K562 (cell line): ENCODE results near the gene HACL1. TPM values are rescaled to one million over a fixed set of nuclear protein-coding genes. Genes with fewer than 3 reads are reported as not detected.

Source experiments
- BCL6 ChIP-seq: fragments of 250-450 bp; sonication (Bioruptor Pico); IDR thresholded peaks from 2 replicates; pipeline ENCODE4 v1.4.0; 2020
- EGR1 ChIP-seq: fragments of 450-650 bp; conservative IDR thresholded peaks from 2 replicates; pipeline ENCODE4 v1.6.1; 2017; ENCODE audit warnings: mild to moderate bottlenecking
- GATAD2B ChIP-seq: fragments of 450-650 bp; IDR thresholded peaks from 2 replicates; pipeline ENCODE4 v1.6.1; 2017; ENCODE audit warnings: mild to moderate bottlenecking, borderline replicate concordance
- GTF2B ChIP-seq: IDR thresholded peaks from 2 replicates; pipeline ENCODE4 v1.6.1; 2011; ENCODE audit not compliant: insufficient read length; ENCODE audit errors: extremely low read depth
- HMGXB4 ChIP-seq: sonication (generic); formaldehyde crosslinking; IDR thresholded peaks from 2 replicates; pipeline ENCODE4 v1.8.1; 2023; ENCODE audit warnings: mild to moderate bottlenecking, missing genetic modification reagents
- MTF1 ChIP-seq: fragments of 250-450 bp; sonication (Bioruptor Pico); IDR thresholded peaks from 2 replicates; pipeline ENCODE4 v1.9.0; 2021; ENCODE audit warnings: moderate library complexity, mild to moderate bottlenecking, inconsistent platforms, borderline replicate concordance
- NCOR1 ChIP-seq: fragments of 450-650 bp; IDR thresholded peaks from 2 replicates; pipeline ENCODE4 v1.6.1; 2016; ENCODE audit warnings: mild to moderate bottlenecking, moderate library complexity
- RB1 ChIP-seq: fragments of 450-650 bp; IDR thresholded peaks from 2 replicates; pipeline ENCODE4 v1.6.1; 2017; ENCODE audit warnings: low read depth, mild to moderate bottlenecking
- RBM15 ChIP-seq: fragments of 200-400 bp; formaldehyde crosslinking; IDR thresholded peaks from 2 replicates; pipeline ENCODE4 v1.6.1; 2018; ENCODE audit warnings: mild to moderate bottlenecking, low read length, moderate library complexity; ENCODE audit not compliant: insufficient read depth
- SMC3 ChIP-seq: conservative IDR thresholded peaks from 2 replicates; pipeline ENCODE4 v1.6.1; 2011; ENCODE audit warnings: low read depth, low read length, improper control_type of control experiment; ENCODE audit not compliant: insufficient read depth
- TCF7L2 ChIP-seq: fragments of 150-350 bp; IDR thresholded peaks from 2 replicates; pipeline ENCODE4 v1.6.1; 2016; ENCODE audit warnings: low read depth, mild to moderate bottlenecking, low read length, moderate library complexity
- UBTF ChIP-seq, 2 experiments: IDR thresholded peaks; 2 replicates each; pipeline ENCODE4 v1.6.1; 2012; ENCODE audit warnings: improper control_type of control experiment in 2 of 2, low read depth in 2 of 2, low read length in 2 of 2, borderline replicate concordance in 1 of 2
- XRCC4 ChIP-seq: IDR thresholded peaks from one replicate; pipeline ENCODE4 v1.6.1; 2011; ENCODE audit not compliant: insufficient read depth, insufficient read length; ENCODE audit errors: extremely low read depth
- ZNF146 ChIP-seq: IDR thresholded peaks from one replicate; pipeline ENCODE4 v1.6.1; 2018; ENCODE audit warnings: missing compliant biosample characterization; ENCODE audit not compliant: unreplicated experiment
- ZNF311 ChIP-seq: fragments of 250-450 bp; sonication (Bioruptor Pico); IDR thresholded peaks from 2 replicates; pipeline ENCODE4 v1.4.0; 2020; ENCODE audit warnings: mild to moderate bottlenecking, moderate library complexity
- ZNF589 ChIP-seq: fragments of 200-800 bp; sonication (Bioruptor generic); IDR thresholded peaks from 2 replicates; pipeline ENCODE4 v1.6.1; 2016; ENCODE audit warnings: low read depth, missing genetic modification characterization, missing compliant biosample characterization
- ZNF655 ChIP-seq: fragments of 250-450 bp; sonication (Bioruptor Pico); IDR thresholded peaks from 2 replicates; pipeline ENCODE4 v1.5.0; 2021
- polyA plus RNA-seq, 8 experiments: library from polyadenylated mRNA; depleted of rRNA in 4 of 8; stranded (reverse) in 5 of 8; unstranded in 3 of 8; fragments of >200 nt; fragmentation: Nextera tagmentation in 2 of 8; fragmentation: Illumina TruSeq in 1 of 8; extraction: Ambion mirVana in 2 of 8; extraction: Trizol in 1 of 8; gene quantifications; 2 replicates each; pipeline versions ENCODE4 v1.2.1 to v1.2.3, GENCODE V29; 2011 to 2014; ENCODE audit warnings: inconsistent platforms in 1 of 8, missing spikeins in 1 of 8
- total RNA-seq, 7 experiments: library from RNA; depleted of rRNA in 6 of 7; stranded (reverse); fragments of >200 nt in 6 of 7; fragmentation: Illumina TruSeq in 2 of 7; extraction: Trizol in 2 of 7; gene quantifications; 2 replicates each; pipeline versions ENCODE4 v1.2.1 to v1.2.3, GENCODE V29; 2011 to 2021; ENCODE audit warnings: low replicate concordance in 1 of 7
- TF ChIP-seq, protein P1 (sequence below): sonication (generic); formaldehyde crosslinking; IDR thresholded peaks from 2 replicates; pipeline ENCODE4 v1.8.1; 2023; ENCODE audit warnings: missing genetic modification reagents, mild to moderate bottlenecking, borderline replicate concordance

HACL1 gene
- total and polyA plus RNA-seq, 9 of the 15 experiments (the other 6 are each of a cell fraction or from before 2014, with no cell fraction given) = 18.9 to 61.5 (median 30.5) TPM

- TF ChIP-seq, protein P1, sequence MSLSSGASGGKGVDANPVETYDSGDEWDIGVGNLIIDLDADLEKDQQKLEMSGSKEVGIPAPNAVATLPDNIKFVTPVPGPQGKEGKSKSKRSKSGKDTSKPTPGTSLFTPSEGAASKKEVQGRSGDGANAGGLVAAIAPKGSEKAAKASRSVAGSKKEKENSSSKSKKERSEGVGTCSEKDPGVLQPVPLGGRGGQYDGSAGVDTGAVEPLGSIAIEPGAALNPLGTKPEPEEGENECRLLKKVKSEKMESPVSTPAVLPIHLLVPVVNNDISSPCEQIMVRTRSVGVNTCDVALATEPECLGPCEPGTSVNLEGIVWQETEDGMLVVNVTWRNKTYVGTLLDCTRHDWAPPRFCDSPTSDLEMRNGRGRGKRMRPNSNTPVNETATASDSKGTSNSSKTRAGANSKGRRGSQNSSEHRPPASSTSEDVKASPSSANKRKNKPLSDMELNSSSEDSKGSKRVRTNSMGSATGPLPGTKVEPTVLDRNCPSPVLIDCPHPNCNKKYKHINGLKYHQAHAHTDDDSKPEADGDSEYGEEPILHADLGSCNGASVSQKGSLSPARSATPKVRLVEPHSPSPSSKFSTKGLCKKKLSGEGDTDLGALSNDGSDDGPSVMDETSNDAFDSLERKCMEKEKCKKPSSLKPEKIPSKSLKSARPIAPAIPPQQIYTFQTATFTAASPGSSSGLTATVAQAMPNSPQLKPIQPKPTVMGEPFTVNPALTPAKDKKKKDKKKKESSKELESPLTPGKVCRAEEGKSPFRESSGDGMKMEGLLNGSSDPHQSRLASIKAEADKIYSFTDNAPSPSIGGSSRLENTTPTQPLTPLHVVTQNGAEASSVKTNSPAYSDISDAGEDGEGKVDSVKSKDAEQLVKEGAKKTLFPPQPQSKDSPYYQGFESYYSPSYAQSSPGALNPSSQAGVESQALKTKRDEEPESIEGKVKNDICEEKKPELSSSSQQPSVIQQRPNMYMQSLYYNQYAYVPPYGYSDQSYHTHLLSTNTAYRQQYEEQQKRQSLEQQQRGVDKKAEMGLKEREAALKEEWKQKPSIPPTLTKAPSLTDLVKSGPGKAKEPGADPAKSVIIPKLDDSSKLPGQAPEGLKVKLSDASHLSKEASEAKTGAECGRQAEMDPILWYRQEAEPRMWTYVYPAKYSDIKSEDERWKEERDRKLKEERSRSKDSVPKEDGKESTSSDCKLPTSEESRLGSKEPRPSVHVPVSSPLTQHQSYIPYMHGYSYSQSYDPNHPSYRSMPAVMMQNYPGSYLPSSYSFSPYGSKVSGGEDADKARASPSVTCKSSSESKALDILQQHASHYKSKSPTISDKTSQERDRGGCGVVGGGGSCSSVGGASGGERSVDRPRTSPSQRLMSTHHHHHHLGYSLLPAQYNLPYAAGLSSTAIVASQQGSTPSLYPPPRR = no peak
- TF ChIP-seq GATAD2B (no peak), ZNF655 (CRISPR knock-in tag) (peak; percentile 87), SMC3 (no peak), HMGXB4 (no peak), ZNF146 (CRISPR knock-in tag) (no peak), ZNF589 (CRISPR knock-in tag) (no peak), NCOR1 (no peak), UBTF (IDR thresholded peaks at IDR 0.05; ENCODE audit: borderline replicate concordance in 1 of 2, low read depth in 2 of 2, low read length in 2 of 2) (no peak), MTF1 (CRISPR knock-in tag) (peak; percentile 99), BCL6 (no peak), GTF2B (no peak), TCF7L2 (no peak), RB1 (no peak), ZNF311 (CRISPR knock-in tag) (no peak), EGR1 (no peak), RBM15 (no peak), XRCC4 (no peak)
Measured at GRCh38 chr3:15591928-15592327, 9.4 kb downstream of the HACL1 start (continued).
